ENCODE results near the gene TBC1D9.
A peak's percentile ranks its signal among the peaks of the same experiment; 100 is the strongest.

TBC1D9 gene

DNA sequence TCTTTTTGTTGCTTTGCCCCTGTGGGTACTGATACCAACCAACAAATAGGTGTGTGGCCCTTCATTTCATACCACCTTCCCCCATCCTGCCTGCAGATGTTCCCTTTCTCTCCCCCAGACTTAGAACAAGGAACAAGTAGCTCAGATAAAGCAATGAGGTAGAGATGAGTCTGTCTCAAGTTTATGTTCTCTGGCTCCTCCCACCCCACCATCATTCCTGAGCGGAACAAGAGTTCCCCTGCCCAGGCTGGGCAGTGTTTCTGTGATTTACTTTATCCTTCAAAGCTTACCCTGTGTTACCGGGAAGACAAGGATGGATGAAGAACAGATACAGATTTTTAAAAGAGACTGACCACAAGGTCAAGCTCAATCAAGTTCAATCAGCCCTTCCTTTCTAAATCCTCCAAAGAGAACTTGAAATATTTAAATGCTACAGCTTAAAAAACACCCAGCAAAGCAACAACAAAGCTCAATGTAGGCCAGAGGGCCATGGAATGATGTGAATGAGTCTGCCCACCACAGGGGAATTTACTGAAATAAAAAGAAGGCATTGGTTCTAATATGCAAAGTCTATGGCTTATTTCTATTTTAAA is 107.4 kb downstream of the TBC1D9 start:
- DNase-seq (ENCODE audit: low read depth in 2 of 2), result no peak

DNA sequence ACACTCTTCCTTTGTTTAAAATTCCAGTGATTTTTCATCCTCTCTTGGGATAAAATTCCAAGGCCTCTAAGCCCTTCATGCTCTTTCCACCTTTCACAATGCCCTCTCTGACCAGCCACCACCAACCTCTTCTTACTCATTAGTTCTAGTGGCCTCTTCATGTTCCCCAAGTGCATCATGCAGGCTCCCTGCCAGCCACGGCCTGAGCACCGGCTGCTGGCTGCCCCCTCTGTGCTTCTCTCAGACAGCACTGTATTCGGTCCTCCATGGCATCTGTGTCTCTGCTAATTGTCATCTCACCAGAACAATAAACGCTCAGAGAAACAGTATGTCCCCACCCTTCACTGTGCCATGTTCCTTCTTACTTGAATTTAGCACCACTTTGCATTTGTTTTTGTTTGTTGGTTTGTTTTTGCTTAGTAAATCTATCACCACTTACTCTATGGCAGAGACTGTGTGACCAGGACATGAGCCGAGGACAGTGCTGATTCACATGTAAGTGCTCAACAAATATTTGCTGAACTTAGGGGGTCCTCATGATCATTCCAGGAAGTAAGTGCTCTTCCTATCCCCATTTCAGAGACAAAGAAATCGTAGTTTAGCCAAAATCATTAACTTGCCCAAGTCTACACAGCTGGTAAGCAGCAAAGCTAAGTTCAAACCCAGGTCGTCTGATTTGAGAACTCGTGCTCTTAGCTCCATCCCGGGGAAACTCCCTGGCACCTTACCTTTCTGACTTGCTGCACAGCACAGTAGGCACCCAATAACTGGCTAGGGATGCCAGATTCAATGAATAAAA is 110.4 kb downstream of the TBC1D9 start:
- DNase-seq (ENCODE audit: low read depth in 2 of 2), result no peak

- DNase-seq (ENCODE audit: low read depth in 2 of 2), result no peak
Measured at GRCh38 chr4:140645196-140645595, 111.0 kb downstream of the TBC1D9 start.

- DNase-seq (ENCODE audit: low read depth in 2 of 2), result no peak
Measured at GRCh38 chr4:140644470-140645185, 111.6 kb downstream of the TBC1D9 start.

DNA sequence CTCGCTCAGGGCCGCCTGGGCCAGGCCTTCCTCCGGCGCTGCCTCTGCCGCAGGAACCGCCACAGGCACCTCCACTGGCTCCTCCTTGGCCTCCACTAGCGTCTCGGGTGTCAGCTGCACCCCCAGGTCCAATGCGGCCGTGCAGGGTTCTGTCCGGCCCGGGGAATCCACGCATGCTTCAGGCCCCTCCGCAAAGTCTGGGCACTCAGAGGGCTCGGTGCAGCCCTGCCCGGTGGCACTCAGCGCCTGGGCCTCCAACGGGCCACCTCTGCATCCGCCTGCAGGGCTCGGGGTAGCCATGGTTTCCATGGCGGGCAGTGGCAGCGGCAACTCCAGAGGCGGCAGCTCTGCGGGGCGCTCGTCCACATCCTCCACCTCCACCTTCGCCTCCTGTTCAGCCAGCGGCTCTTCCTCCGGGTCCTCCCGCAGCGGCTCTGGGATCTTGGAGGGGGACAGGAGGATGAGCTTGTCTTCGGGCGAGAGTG is 112.6 kb downstream of the TBC1D9 start:
- no peak for DNase-seq (ENCODE audit: low read depth in 2 of 2)

- DNase-seq (ENCODE audit: low read depth in 2 of 2), result no peak
Measured at GRCh38 chr4:140642674-140643437, 113.3 kb downstream of the TBC1D9 start.

DNA sequence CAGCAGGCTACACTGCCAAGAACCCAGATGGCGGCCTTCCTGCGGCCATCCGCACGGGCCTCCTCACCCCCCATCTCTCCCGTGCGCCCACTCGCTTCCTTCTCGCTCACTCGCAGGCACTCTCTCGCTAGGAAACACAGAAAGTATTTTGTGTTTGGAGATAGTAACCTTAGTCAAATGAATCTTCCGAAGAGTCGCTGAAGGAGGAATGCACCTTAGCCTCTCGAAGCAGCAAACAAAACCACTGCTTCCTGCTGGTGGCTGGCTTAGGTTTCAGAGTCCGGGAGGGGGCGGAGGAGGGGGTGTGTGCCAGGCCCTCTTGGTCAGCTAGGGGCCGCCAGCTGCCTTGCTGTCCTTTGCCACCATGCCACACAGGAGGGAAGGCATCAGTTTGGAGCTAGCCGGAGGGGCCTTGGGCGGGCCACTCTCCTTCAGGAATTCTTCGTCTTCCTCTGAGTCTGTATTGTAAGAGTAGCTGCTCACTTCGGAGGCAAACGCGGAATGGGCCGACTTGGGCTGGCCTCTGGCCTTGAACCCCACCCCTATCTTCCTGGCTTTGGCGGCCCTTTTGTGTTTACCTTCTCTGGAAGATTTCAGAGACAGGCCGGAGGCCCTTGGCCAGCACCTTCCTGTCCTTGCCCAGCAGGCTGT is 114.3 kb downstream of the TBC1D9 start:
- no peak for DNase-seq (ENCODE audit: low read depth in 2 of 2)

GRCh38 chr4:140641105-140641555 is 115.1 kb downstream of the TBC1D9 start:
- DNase-seq (ENCODE audit: low read depth in 2 of 2), result no peak

DNA sequence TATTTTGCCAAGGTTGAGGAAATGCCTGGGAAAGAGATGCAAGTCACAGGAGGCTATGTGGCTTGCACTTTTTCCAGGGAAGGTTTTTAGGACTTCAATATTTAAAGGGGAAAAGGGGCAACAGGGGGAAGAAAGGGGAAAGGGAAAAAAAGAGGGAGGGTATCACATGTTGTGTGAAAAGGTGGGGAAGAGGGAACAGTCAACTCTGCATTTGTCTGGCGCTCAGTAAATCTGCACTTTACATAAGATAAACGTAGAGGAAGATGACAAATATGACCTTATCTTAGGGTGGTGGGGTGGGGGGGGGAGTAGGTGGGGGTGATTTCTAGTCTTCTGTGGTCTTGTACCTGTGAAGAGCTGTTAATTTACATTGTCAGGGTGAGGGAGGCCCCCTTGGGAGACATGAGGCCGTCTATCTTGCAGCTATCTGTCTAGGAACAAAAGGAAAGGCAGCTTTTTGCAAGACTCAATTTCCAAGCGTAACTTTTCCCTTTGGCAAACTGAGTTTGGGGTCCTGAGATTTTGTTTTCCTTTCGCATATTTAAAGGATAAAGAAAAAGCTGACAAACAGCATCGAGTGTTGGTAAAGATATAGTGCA is 115.9 kb downstream of the TBC1D9 start:
- no peak for DNase-seq (ENCODE audit: low read depth in 2 of 2)

- DNase-seq (ENCODE audit: low read depth in 2 of 2), result no peak
Measured at GRCh38 chr4:140639066-140639465, 117.1 kb downstream of the TBC1D9 start.

DNA sequence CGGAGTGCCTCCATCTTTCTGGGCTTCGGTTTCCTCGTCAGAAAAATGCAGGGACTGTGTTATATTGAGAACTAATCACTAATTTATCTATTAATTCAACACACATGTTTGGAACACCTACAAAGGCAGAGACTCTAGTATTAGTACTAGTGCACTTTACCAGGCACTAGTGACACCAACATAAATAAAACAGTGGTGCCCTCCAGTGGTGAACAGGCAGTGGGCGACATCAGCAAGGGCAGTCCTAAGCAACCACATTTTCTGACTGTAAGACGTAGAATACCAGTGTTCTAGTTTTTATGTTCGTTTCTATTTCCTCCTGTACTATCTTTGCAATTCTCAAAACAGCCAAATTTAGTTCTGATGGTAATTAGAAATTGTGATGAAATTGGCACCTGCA is 118.3 kb downstream of the TBC1D9 start:
- DNase-seq (ENCODE audit: low read depth in 2 of 2), result peak in 1 of 2 donors; percentile 10

DNA sequence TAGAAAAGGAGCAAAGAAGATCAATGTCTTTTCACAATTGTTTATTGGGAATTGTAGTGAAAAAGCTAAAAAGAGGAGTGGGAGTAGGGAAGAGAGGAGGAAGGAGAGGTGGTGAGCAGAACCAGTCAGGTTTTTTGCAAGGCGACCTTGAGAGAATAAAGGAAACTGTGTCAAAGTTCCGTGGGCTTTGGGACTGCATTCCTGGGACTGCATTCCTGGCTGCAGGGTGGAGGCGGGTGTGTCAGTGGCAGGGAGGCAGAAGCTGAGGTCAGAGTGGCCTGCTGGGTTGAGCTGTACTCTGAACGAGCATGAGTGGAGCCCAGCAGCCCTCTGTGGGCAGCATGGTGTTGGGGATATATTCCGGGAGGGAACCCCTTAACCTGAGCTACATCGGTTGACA is 120.6 kb downstream of the TBC1D9 start:
- DNase-seq (ENCODE audit: low read depth in 2 of 2), result no peak

DNA sequence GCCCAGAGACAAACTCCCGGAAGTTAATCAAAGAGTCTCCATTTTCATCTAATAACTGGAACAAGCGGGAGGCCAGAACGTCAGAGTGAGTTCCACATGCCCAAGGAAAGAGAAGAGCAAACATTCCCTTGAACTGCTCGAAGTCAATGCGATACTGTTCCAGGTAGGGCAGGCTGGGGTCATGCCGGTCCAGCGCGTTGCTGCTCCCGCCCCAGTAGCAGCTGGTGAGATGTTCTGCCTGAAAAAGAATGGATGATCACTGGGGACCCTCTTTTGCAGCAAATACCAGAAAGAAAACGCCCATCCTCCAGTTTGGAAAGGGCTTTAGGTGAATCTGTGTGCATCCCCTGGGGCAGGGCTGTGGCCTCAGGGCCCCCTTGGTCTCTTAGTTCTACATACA is 122.2 kb downstream of the TBC1D9 start:
- no peak for DNase-seq (ENCODE audit: low read depth in 2 of 2)

DNA sequence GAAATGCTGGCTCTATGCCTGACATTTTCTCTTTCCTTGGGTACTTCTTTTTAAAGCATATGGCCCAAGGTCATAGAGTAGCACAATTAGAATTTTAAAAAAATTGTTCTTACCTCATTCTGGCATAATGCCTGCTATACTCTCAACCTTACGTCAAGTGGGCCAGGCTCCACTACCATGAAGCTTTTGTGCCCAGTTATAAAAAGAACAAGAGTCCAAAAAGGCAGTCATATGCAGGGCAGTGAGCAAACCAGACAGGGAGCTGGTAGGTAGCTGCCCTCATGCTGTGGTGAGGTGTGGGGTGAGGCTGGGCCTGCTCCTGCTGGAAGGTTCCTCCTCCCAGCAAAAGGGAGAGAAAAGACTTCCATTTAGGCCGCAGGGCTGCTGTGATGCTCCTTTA is 123.1 kb downstream of the TBC1D9 start:
- no peak for DNase-seq (ENCODE audit: low read depth in 2 of 2)

DNA sequence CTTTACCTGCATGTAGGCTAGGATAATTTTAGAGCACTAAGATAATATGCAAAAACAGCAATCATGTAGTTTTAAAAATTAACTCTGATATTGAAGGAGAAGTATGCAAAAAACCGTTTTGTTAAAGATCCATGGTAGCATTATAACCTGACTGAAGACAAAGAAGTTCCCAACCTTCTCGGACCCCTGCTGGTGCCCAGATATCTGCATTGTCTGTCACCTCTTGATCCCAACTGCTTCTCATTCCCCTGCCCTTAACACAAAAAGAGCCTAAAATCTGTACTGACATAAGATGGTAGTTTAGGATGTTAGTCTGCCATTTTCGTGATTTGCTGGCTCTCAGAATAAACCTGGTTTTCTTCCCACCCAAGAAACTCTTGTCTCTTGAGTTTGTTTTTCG is 125.9 kb downstream of the TBC1D9 start:
- no peak for DNase-seq (ENCODE audit: low read depth in 2 of 2)

- no peak for DNase-seq (ENCODE audit: low read depth in 2 of 2)
Measured at GRCh38 chr4:140628016-140628415, 128.2 kb downstream of the TBC1D9 start.

DNA sequence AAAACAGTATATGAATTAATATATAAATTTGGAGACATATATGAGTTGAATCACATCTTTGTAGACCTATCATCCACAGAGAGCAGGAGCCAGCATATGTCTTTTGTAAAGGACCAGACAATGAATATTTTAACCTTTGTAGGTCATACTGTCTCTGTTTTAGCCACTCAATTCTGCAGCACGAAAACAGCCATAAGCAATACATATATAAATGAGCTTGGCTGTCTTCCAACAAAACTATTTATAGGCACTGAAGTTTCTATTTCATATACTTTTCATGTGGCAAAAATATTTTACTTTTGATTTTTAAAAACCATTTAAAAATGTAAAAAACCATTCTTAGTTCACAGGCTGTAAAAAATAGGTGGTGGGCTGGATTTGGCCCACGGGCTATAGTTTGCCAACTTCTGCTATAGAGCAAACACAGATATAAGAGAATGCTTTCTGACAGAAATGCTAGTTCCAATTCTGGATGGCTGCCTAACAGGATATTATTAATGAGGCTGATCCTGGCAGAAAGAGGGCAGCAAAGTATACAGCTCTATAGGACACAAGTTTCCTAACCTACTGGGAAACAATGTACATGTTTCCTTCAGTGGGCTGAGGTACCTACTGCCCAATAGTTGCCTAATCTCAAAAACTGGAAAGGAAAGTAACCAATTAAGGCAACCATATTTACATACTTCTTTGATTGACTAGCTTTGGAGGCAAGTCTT is 129.4 kb downstream of the TBC1D9 start:
- no peak for DNase-seq (ENCODE audit: low read depth in 2 of 2)

- DNase-seq (ENCODE audit: low read depth in 2 of 2), result no peak
Measured at GRCh38 chr4:140622333-140622958, 133.7 kb downstream of the TBC1D9 start.

GRCh38 chr4:140621161-140621560 is 135.0 kb downstream of the TBC1D9 start:
- DNase-seq (ENCODE audit: low read depth in 2 of 2), result no peak

Measured in stimulated activated CD8-positive, alpha-beta memory T cell treated with anti-CD3 and anti-CD28 coated beads, Interleukin-7, amount 100 ng/mL, for 1 hour (primary cell).